ENCODE results near the gene GADD45B.

GADD45B gene

DNA sequence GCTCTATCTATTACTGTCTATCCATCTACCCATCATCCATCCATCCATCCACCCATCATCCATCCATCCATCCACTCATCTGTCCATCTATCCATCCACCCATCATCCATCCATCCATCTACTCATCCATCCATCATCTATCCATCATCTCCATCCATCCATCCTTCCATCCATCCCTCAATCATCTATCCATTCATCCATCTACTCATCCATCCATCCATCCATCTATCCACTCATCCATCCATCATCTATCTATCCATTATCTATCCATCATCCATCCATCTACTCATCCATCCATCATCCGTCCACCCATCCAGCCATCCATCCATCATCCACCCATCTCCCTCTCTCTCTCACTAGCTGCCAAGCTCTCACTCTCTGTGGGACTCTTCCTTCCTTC lies 35.4 kb upstream of the GADD45B start:
- no peak for TF ChIP-seq Cebpa-rat (IDR thresholded peaks at IDR 0.05)
- Histone ChIP-seq H3K27me3 (no peaks in the 10 kb centered on the region), H3K36me3 (peaks cover 64 to 95% (median 87%) of the 10 kb centered on the region in 11 experiments)

DNA sequence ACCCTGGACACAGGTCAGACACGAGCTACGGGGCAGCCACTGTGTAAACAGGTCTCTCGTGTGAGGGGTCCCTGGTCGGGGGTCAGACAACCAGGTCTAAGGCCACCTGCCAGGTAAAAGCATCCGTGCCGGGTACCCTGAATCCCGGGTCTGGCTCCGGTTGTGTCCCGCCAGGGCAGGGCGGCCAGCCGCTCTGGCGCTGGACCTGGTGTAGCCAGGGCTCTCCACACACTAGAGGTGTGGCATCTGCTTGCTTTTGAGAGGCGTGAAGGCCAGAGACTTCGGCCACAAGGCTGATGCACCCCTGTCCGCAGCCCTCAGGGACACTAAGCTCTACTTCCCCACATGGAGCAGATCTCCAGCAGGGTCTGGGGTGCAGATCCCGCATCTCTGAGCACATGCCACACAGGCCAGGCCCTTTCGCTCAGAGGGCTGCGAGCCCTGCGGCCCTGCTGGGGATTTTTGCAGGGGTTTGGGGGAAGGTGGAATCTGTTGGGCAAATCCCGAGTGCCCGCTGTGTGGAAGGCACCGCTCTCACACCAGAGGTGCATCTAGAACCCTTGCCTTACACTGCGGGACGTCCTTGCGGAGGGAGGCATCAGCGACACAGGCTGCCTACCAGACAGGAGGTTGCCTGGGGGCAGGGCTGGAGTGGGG lies 34.7 kb upstream of the GADD45B start:
- Histone ChIP-seq H3K9me3 (replicated peaks in 1 of 11) (no peaks in the 10 kb centered on the region), H3K4me3 (no peak overlapping the region), H4K20me1 (peaks cover 0 to 95% (median 84%) of the 10 kb centered on the region in 11 experiments; a peak in 20 of 22 replicates), H3K4me2 (no peak overlapping the region), H3K36me3 (peaks cover 64 to 88% (median 83%) of the 10 kb centered on the region in 11 experiments), H3K4me1 (peaks cover 2 to 5% (median 3%) of the 10 kb centered on the region in 10 experiments), H3K27me3 (no peaks in the 10 kb centered on the region), H3K9ac (no peak overlapping the region), H3K27ac (no peak overlapping the region)
- TF ChIP-seq Cebpa-rat (IDR thresholded peaks at IDR 0.05), result no peak

More for the DNA sequence above, 35.4 kb upstream of the GADD45B start:
- H3K9ac ChIP-seq, result no peak overlapping the region
- H3K4me2 ChIP-seq, result no peak overlapping the region
- peaks cover 0 to 2% (median 0%) of the 10 kb centered on the region in 10 experiments; a peak in 1 of 20 replicates for H3K4me1 ChIP-seq
- peaks cover 0 to 98% (median 82%) of the 10 kb centered on the region in 11 experiments; a peak in 20 of 22 replicates for H4K20me1 ChIP-seq
- no peaks in the 10 kb centered on the region for H3K9me3 ChIP-seq (replicated peaks in 1 of 11)
- no peak overlapping the region for H3K4me3 ChIP-seq
- H3K27ac ChIP-seq, result no peak overlapping the region

- 0 out of 22 replicates have a peak overlapping the region, but pooled peaks of 1 of the 11 experiments have one; percentile 14 for H3K27ac ChIP-seq
- peaks cover 9 to 96% (median 89%) of the 10 kb centered on the region in 11 experiments; a peak in 21 of 22 replicates for H4K20me1 ChIP-seq
- H3K9ac ChIP-seq, result peak overlapping the region in 1 of 11 experiments; percentile 37; a peak in 1 of 22 replicates
- H3K4me2 ChIP-seq, result no peak overlapping the region
- no peak for TF ChIP-seq Cebpa-rat (IDR thresholded peaks at IDR 0.05)
- peaks cover 22 to 25% (median 23%) of the 10 kb centered on the region in 10 experiments for H3K4me1 ChIP-seq
- no peaks in the 10 kb centered on the region for H3K27me3 ChIP-seq
- no peaks in the 10 kb centered on the region for H3K9me3 ChIP-seq (replicated peaks in 1 of 11)
- peaks cover 48 to 70% (median 66%) of the 10 kb centered on the region in 11 experiments for H3K36me3 ChIP-seq
- no peak overlapping the region for H3K4me3 ChIP-seq
These were observed 32.7 kb upstream of the GADD45B start for GRCh38 chr19:2443116-2443784.

GRCh38 chr19:2443785-2444182 lies 32.1 kb upstream of the GADD45B start:
- TF ChIP-seq Cebpa-rat (IDR thresholded peaks at IDR 0.05), result no peak
- peaks cover 28 to 30% (median 28%) of the 10 kb centered on the region in 10 experiments for H3K4me1 ChIP-seq
- H3K36me3 ChIP-seq, result peaks cover 44 to 69% (median 60%) of the 10 kb centered on the region in 11 experiments
- no peak overlapping the region for H3K4me2 ChIP-seq
- no peaks in the 10 kb centered on the region for H3K9me3 ChIP-seq (replicated peaks in 1 of 11)
- H3K27ac ChIP-seq, result peak overlapping the region in 1 of 11 experiments; percentile 14; a peak in 1 of 22 replicates
- H3K4me3 ChIP-seq, result no peak overlapping the region
- H4K20me1 ChIP-seq, result peaks cover 11 to 96% (median 89%) of the 10 kb centered on the region in 11 experiments; a peak in 21 of 22 replicates
- H3K9ac ChIP-seq, result 0 out of 22 replicates have a peak overlapping the region, but pooled peaks of 1 of the 11 experiments have one; percentile 16
- H3K27me3 ChIP-seq, result no peaks in the 10 kb centered on the region

GRCh38 chr19:2444251-2445002 lies 31.5 kb upstream of the GADD45B start:
- Histone ChIP-seq H3K4me1 (peaks cover 33 to 37% (median 35%) of the 10 kb centered on the region in 10 experiments), H3K27ac (peak overlapping the region in 4 of 11 experiments; percentile 14 to 44 (median 28); a peak in 6 of 22 replicates), H3K4me3 (no peak overlapping the region), H3K9me3 (replicated peaks in 1 of 11) (no peaks in the 10 kb centered on the region), H4K20me1 (peaks cover 11 to 96% (median 90%) of the 10 kb centered on the region in 11 experiments; a peak in 21 of 22 replicates), H3K36me3 (peaks cover 38 to 69% (median 59%) of the 10 kb centered on the region in 11 experiments), H3K4me2 (peak overlapping the region in 1 of 11 experiments; percentile 14; a peak in 1 of 22 replicates), H3K27me3 (no peaks in the 10 kb centered on the region), H3K9ac (peak overlapping the region in 3 of 11 experiments; percentile 1 to 29 (median 18); a peak in 2 of 22 replicates)
- no peak for TF ChIP-seq Cebpa-rat (IDR thresholded peaks at IDR 0.05)

GRCh38 chr19:2446381-2446780 lies 29.5 kb upstream of the GADD45B start:
- H3K4me2 ChIP-seq, result peak overlapping the region; percentile 77 to 97 (median 87)

DNA sequence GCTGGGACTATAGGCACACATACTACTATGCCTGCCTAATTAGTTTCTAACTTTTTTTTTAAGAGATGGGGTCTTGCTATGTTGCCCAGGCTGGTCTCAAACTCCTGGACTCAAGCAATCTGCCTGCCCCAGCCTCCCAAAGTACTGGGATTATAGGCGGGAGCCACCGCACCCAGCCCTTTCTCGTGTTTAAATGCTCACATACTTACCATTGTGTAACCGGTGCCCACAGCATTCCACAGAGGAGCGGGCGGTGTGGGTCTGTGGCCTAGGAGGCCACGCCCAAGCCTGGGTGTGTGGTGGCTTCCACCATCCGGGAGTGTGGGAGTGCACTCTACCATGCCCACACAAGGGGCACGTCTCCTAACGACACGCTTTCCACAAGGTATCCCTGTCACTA lies 26.9 kb upstream of the GADD45B start:
- peaks cover 7 to 65% (median 48%) of the 10 kb centered on the region in 11 experiments; a peak in 21 of 22 replicates for H3K36me3 ChIP-seq
- peak overlapping the region in 1 of 11 experiments; percentile 53; a peak in 1 of 22 replicates for H3K27ac ChIP-seq

More at GRCh38 chr19:2446381-2446780, 29.5 kb upstream of the GADD45B start:
- H3K4me3 ChIP-seq, result peak overlapping the region in 7 of 10 experiments; percentile 2 to 42 (median 23); a peak in 7 of 20 replicates
- no peaks in the 10 kb centered on the region for H3K27me3 ChIP-seq
- peak overlapping the region in 10 of 11 experiments; percentile 7 to 69 (median 56); a peak in 17 of 22 replicates for H3K9ac ChIP-seq
- H4K20me1 ChIP-seq, result peaks cover 11 to 96% (median 93%) of the 10 kb centered on the region in 11 experiments; a peak in 21 of 22 replicates
- no peak for TF ChIP-seq Cebpa-rat (IDR thresholded peaks at IDR 0.05)
- H3K27ac ChIP-seq, result peak overlapping the region in 10 of 11 experiments; percentile 11 to 71 (median 54); a peak in 18 of 22 replicates
- peaks cover 33 to 51% (median 41%) of the 10 kb centered on the region in 10 experiments for H3K4me1 ChIP-seq
- peaks cover 32 to 69% (median 59%) of the 10 kb centered on the region in 11 experiments for H3K36me3 ChIP-seq
- no peaks in the 10 kb centered on the region for H3K9me3 ChIP-seq (replicated peaks in 1 of 11)

DNA sequence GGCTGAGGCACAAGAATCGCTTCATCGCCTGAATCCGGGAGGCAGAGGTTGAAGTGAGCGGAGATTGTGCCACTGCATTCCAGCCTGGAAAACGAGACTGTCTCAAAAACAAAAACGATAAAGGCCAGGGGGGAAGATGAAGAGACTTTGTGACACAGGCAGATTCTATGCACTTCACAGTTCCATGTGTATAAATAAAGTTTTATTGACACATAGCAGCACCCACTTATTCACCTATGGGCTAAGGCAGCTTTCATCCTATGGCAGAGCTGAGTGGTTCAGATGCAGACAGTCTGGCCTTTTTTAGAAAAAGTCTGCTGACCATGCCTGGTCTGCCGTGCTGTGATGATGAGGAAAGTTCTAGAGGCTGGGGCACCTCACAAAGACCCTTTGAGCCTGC lies 24.8 kb upstream of the GADD45B start:
- Histone ChIP-seq H3K4me1 (peaks cover 47 to 86% (median 75%) of the 10 kb centered on the region in 10 experiments), H3K36me3 (peaks cover 0 to 59% (median 36%) of the 10 kb centered on the region in 11 experiments; a peak in 20 of 22 replicates), H3K27me3 (no peaks in the 10 kb centered on the region), H4K20me1 (peaks cover 14 to 100% (median 100%) of the 10 kb centered on the region in 11 experiments; a peak in 21 of 22 replicates), H3K9me3 (replicated peaks in 1 of 11) (no peaks in the 10 kb centered on the region), H3K4me3 (no peak overlapping the region), H3K9ac (no peak overlapping the region), H3K27ac (no peak overlapping the region; a peak in 1 of 22 replicates), H3K4me2 (no peak overlapping the region)
- TF ChIP-seq Cebpa-rat (IDR thresholded peaks at IDR 0.05), result no peak

More for the DNA sequence above, 26.9 kb upstream of the GADD45B start:
- no peak for TF ChIP-seq Cebpa-rat (IDR thresholded peaks at IDR 0.05)
- H3K27me3 ChIP-seq, result no peaks in the 10 kb centered on the region
- no peaks in the 10 kb centered on the region for H3K9me3 ChIP-seq (replicated peaks in 1 of 11)
- peak overlapping the region in 4 of 11 experiments; percentile 1 to 68 (median 23); a peak in 3 of 22 replicates for H3K9ac ChIP-seq
- no peak overlapping the region for H3K4me3 ChIP-seq
- peak overlapping the region; percentile 77 to 97 (median 87) for H3K4me2 ChIP-seq
- H4K20me1 ChIP-seq, result peaks cover 11 to 96% (median 93%) of the 10 kb centered on the region in 11 experiments; a peak in 21 of 22 replicates
- peaks cover 33 to 72% (median 58%) of the 10 kb centered on the region in 10 experiments for H3K4me1 ChIP-seq
